Suppressor macrophage (primary cell): ENCODE measurements around the gene LRRC58.
A peak's percentile ranks its signal among the peaks of the same experiment; 100 is the strongest.
"Not testable (repeated sequence)": the region's sequence is repeated elsewhere in the genome, so short reads cannot be mapped to it uniquely, and the experiment has no call there.

ENCODE experiments used
- DNase-seq, 4 experiments: peaks; one replicate each; pipeline ENCODE4 v3.0.0-alpha.2; 2020 to 2022

Gene LRRC58

DNA sequence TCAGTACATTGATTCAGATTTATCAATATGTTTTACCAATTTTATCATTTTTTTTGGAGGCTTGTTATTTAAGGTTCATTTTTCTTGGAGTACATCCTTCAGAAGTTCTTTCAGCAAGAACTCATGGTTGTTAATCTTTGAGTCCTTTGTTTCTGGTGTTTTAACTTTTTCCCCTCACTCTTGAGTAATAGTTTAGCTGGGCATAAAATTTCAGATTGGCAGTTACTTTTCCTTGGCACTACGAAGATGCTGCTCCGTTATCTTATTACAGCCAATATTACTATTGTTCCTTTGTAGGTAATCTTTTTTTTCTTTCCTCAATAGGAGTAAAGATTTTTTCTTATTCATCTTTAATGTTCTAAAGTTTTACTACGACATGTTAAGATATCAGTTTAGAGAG, 9.8 kb downstream of the LRRC58 start:
- no peak for DNase-seq

GRCh38 chr3:120338517-120338916, 10.6 kb downstream of the LRRC58 start:
- DNase-seq = no peak

DNA sequence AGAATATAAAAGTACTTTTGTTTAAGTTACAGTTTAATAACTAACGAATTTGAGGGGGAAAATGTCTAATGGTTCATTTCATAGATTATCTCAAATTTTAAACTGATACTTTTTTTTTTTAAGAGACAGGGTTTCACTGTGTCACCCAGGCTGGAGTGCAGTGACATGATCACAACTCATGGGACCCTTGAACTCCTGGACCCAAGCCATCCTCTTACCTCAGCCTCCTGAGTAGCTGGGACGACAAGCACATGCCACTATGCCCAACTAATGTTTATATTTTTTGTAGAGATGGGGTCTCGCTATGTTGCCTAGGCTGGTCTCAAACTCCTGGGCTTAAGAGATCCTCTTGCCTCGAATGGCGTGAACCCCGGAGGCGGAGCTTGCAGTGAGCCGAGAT, 16.5 kb downstream of the LRRC58 start:
- DNase-seq = no peak

- DNase-seq = peak; percentile 49 to 76 (median 67)
Observed at GRCh38 chr3:120331076-120331475, 18.1 kb downstream of the LRRC58 start.

DNA sequence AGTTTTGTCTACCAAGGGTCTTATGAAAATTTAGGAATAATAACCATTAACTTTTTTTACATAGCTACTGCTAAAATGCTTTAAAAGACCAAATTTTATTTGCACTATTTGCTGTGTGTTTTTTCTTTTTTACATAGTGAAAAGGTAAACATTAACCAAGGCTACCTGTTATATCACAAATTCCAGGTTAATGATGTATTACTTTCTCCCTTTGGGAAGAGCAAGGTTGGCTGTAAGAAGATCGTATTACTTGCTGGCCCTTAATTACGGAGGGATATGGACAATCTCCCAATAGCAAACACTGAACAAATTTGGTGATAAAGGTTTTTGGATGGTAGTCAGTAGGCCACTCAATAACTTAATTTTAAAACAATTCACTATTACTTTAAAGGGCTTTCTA, 22.4 kb downstream of the LRRC58 start:
- no peak for DNase-seq

DNA sequence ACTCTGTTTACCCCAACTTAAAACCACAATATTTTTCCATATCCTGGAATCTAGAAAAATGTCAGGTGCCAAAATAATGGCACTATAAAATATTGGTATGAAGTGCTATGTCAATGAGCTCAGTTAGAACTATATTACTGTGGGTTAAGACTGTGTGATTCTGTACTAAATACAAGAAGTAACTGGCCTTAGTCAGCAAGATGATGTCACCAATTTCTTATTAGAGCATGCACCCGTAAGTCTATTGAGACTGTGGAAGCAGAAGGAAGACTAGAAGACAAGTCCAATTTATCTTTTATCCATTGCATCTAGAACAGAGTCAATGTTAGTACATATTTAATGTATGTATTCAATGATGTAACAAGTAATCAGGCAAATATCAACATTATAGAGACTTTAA, 25.0 kb downstream of the LRRC58 start:
- DNase-seq = peak; percentile 8 to 73 (median 48)

DNA sequence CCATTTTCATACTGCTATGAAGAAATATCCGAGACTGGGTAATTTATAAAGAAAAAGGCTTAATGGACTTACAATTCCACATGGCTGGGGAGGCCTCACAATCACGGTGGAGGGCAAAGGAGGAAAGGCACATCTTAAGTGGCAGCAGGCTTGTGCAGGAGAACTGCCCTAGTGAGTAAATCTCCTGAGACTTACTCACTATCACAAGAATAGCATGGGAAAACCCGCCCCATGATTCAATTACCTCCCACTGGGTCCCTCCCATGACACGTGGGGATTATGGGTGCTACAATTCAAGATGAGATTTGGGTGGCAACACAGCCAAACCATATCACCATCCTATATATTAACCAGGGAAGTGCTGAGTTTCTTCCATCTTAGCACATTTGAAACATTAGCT, 25.4 kb downstream of the LRRC58 start:
- peak; percentile 49 to 70 (median 58) for DNase-seq

GRCh38 chr3:120311863-120312794, 37.0 kb downstream of the LRRC58 start:
- DNase-seq = no peak

DNA sequence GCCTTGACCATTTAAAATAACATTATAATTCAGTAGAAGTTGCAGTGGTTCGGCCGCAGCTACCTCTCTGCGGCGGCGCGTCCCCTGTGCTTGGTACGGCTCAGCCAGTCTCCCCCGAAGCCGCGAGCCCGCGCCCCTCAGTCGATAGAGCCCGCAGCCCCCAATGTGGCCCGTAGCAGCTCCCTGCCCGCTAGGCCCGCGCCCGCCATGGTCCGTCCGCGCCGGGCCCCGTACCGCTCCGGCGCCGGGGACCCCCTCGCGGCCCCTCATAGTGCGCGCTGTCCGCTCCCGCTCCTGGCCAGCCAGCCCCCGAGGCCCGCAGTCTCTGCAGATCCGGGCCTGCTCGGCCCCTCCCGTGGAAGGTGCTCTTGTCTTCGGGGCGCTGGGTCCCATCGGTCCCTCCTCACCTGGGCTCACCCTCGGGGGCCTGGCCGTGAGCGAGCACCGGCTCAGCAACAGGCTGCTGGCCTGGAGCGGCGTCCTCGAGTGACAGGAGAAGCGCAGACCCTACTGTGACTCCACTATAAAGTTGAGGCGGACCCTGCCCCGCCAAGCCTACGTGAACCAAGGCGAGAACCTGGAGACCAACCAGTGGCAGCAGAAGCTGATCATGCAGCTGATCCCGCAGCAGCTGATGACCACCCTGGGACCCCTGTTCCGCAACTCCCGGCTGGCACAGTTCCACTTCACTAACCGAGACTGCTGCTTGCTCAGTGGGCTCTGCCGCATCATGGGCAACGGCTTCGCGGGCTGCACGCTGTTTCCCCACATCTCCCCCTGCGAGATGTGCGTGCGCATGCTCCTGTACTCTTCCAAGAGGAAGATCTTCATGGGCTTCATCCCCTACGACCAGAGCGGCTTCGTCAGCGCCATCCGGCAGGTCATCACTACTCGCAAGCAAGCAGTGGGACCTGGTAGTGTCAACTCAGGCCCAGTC, 42.4 kb downstream of the LRRC58 start:
- DNase-seq = no peak

DNA sequence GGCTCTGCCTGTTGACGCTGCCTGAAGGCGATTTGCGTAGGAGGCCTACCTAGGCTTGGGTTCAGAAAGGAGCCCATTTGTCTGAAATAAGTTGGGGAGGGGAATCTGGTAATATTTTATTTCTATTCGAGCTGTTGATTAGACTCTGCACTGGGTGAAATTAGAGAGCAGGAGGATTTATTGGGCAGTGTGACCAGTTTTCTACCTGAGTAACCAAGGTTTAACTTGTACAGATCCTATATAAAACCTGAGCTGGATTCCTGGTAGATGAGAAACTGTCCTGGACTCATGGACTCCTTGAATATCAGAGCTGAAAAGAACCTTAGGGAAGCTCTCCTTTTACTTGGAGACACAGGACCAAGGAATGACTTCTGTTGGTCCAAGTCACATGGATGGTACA, 44.5 kb downstream of the LRRC58 start:
- DNase-seq = no peak

GRCh38 chr3:120302361-120302760, 46.8 kb downstream of the LRRC58 start:
- no peak for DNase-seq

DNA sequence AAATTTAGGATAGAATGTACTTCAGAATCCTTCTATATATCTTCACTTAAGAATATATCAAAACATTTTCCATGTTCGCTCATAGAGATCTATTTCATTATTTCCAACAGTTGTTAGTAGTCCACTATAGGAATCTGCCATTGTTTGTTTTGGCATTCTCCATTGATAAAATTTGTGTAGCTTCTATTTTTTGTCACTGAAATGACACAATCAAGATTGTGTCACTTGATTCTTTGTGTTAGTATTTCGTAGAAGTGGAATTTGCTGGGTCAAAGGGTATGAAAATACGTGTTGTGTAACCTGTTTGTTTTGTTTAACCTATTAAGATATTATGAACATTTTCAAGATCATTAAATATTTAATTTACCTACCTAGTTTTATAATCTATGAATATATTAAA, 48.2 kb downstream of the LRRC58 start:
- no peak for DNase-seq

GRCh38 chr3:120299403-120299802, 49.8 kb downstream of the LRRC58 start:
- DNase-seq = peak; percentile 4 to 45 (median 42)

- DNase-seq = no peak
Observed at GRCh38 chr3:120298996-120299395, 50.2 kb downstream of the LRRC58 start.

DNA sequence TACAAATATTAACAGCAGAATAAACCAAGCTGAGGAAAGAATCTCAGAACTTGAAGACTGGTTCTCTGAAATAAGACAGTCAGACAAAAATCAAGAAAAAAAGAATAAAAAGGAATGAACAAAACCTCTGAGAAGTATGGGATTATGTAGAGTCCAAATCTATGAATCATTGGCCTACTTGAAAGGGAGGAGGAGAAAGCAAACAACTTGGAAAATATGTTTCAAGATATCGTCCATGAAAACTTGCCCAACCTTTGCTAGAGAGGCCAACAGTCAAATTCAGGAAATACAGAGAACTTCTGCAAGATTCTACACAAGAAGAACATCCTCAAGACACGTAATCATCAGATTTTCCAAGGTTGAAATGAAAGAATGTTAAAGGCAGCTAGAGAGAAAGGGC, 57.6 kb downstream of the LRRC58 start:
- DNase-seq = not testable (repeated sequence)

DNA sequence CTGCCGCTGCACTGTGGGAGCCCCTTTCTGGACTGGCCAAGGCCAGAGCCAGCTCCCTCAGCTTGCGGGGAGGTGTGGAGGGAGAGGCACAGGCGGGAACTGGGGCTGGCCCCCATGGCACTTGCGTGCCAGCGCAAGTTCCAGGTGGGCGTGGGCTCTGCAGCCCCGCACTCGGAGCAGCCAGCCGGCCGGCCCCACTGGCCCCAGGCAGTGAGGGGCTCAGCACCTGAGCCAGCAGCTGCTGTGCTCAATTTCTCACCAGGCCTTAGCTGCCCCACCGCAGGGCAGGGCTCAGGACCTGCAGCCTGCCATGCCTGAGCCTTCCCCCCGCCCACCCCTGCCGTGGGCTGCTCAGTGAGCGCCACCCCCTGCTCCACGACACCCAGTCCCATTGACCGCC, 59.5 kb downstream of the LRRC58 start:
- no peak for DNase-seq

- DNase-seq = no peak
Observed at GRCh38 chr3:120286465-120286864, 62.7 kb downstream of the LRRC58 start.

GRCh38 chr3:120285508-120285841, 63.7 kb downstream of the LRRC58 start:
- DNase-seq = no peak

GRCh38 chr3:120284747-120285507, 64.2 kb downstream of the LRRC58 start, which contains the start of gene GPR156:
GPR156 (minus strand) TSS chr3:120285222; CDS start chr3:120244098, 41,124 bp downstream.
- peak in 3 of 4 experiments; percentile 10 to 36 (median 16) for DNase-seq

GRCh38 chr3:120281261-120281660, 67.9 kb downstream of the LRRC58 start:
- DNase-seq = no peak

GRCh38 chr3:120280566-120280965, 68.6 kb downstream of the LRRC58 start:
- DNase-seq = no peak

DNA sequence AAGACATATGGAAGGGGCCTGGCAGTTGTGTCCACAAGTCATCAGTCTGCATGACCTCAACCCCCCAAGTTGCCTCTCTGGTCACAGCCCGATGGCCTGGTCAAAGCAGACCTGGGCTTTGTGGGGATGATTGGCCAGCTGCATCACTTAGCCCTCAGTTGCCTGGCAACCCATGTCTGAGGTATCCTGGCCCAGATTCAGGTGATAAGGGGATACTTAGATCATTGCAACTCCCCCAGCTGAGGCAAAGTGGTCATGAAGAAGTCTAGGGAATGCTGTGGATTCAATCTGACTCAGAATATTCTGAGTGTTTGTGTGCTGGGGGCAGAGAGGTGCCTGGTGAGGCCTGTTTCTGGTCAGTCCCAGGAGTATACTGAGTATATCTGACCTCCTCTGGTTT, 69.1 kb downstream of the LRRC58 start:
- DNase-seq = no peak

DNA sequence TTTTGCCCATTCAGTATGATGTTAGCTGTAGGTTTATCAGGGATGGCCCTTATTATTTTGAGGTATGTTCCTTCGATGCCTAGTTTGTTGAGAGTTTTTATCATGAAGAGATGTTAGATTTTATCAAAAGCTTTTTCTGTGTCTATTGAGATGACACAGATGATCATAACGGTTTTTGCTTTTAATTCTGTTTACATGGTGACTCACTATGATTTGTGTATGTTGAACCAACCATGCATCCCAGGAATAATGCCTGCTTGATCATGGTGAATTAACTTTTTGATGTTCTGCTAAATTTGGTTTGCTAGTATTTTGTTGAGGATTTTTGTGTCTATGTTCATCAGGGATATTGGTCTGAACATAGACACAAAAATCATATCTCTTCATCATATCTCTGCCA, 72.4 kb downstream of the LRRC58 start:
- DNase-seq = no peak
